ENCODE results near the gene MAP3K10.
A peak's percentile ranks its signal among the peaks of the same experiment; 100 is the strongest.
"Not testable (repeated sequence)": the region's sequence is repeated elsewhere in the genome, so short reads cannot be mapped to it uniquely, and the experiment has no call there.

MAP3K10 gene

GRCh38 chr19:40190891-40191835 lies at the start of gene MAP3K10:
TSS of gene MAP3K10 (plus strand) at chr19:40191426. CDS start at chr19:40192032, 606 bp downstream.
- peak; percentile 57 to 73 for DNase-seq (ENCODE audit: low read depth in 2 of 2)

- DNase-seq (ENCODE audit: low read depth in 2 of 2), result no peak
Measured at GRCh38 chr19:40141551-40141950, 49.7 kb upstream of the MAP3K10 start.

- DNase-seq (ENCODE audit: low read depth in 2 of 2), result peak in 1 of 2 donors; percentile 5
Measured at GRCh38 chr19:40143612-40144011, 47.6 kb upstream of the MAP3K10 start.

GRCh38 chr19:40144151-40144550 lies 47.1 kb upstream of the MAP3K10 start:
- DNase-seq (ENCODE audit: low read depth in 2 of 2), result peak in 1 of 2 donors; percentile 16

- no peak for DNase-seq (ENCODE audit: low read depth in 2 of 2)
Measured at GRCh38 chr19:40144947-40145748, 46.1 kb upstream of the MAP3K10 start.

- not testable (repeated sequence) for DNase-seq (ENCODE audit: low read depth in 2 of 2)
Measured at GRCh38 chr19:40145749-40146029, 45.5 kb upstream of the MAP3K10 start.

GRCh38 chr19:40147338-40147692 lies 43.9 kb upstream of the MAP3K10 start:
- DNase-seq (ENCODE audit: low read depth in 2 of 2), result no peak

GRCh38 chr19:40147693-40148347 lies 43.4 kb upstream of the MAP3K10 start:
- no peak for DNase-seq (ENCODE audit: low read depth in 2 of 2)

GRCh38 chr19:40149501-40149900 lies 41.7 kb upstream of the MAP3K10 start:
- DNase-seq (ENCODE audit: low read depth in 2 of 2), result no peak

- no peak for DNase-seq (ENCODE audit: low read depth in 2 of 2)
Measured at GRCh38 chr19:40150170-40150569, 41.1 kb upstream of the MAP3K10 start.

GRCh38 chr19:40154121-40154680 lies 37.0 kb upstream of the MAP3K10 start:
- DNase-seq (ENCODE audit: low read depth in 2 of 2), result no peak

GRCh38 chr19:40155749-40156265 lies 35.4 kb upstream of the MAP3K10 start:
- DNase-seq (ENCODE audit: low read depth in 2 of 2), result no peak

GRCh38 chr19:40157059-40157458 lies 34.2 kb upstream of the MAP3K10 start:
- DNase-seq (ENCODE audit: low read depth in 2 of 2), result no peak

- no peak for DNase-seq (ENCODE audit: low read depth in 2 of 2)
Measured at GRCh38 chr19:40159744-40160143, 31.5 kb upstream of the MAP3K10 start.

GRCh38 chr19:40162104-40162503 lies 29.1 kb upstream of the MAP3K10 start:
- DNase-seq (ENCODE audit: low read depth in 2 of 2), result no peak

GRCh38 chr19:40163541-40164129 lies 27.6 kb upstream of the MAP3K10 start:
- DNase-seq (ENCODE audit: low read depth in 2 of 2), result no peak

- peak; percentile 39 to 52 for DNase-seq (ENCODE audit: low read depth in 2 of 2)
Measured at GRCh38 chr19:40165362-40165937, 25.8 kb upstream of the MAP3K10 start.

- not testable (repeated sequence) for DNase-seq (ENCODE audit: low read depth in 2 of 2)
Measured at GRCh38 chr19:40169482-40170302, 21.5 kb upstream of the MAP3K10 start.

GRCh38 chr19:40170303-40170989 lies 20.8 kb upstream of the MAP3K10 start:
- not testable (repeated sequence) for DNase-seq (ENCODE audit: low read depth in 2 of 2)

All from stimulated activated CD4-positive, alpha-beta T cell treated with anti-CD3 and anti-CD28 coated beads, Interleukin-1b, Interleukin-23, amount 100 ng/mL, for 4 hours (primary cell).